Activated CD4-positive, CD25-positive, alpha-beta regulatory T cell treated with anti-CD3 and anti-CD28 coated beads, Interleukin-2, amount 50 U/mL, for 24 hours (primary cell): ENCODE measurements around the gene PRSS23.
"Not testable (repeated sequence)": the region's sequence is repeated elsewhere in the genome, so short reads cannot be mapped to it uniquely, and the experiment has no call there.

Source experiments
- ATAC-seq, 2 donors: fragments of 150-1000 bp; cut with Tn5 transposase; one replicate each; pipeline ENCODE4 v1.10.0; 2021; ENCODE audit warnings: mild to moderate bottlenecking in 1 of 2, moderate library complexity in 1 of 2

Gene PRSS23

GRCh38 chr11:86800076-86800959 lies at the start of gene PRSS23:
Gene PRSS23, plus strand, starts transcription at chr11:86800542. Its CDS starts 7,102 bp downstream, at chr11:86807644.
- ATAC-seq: peak; percentile 33 to 37

- ATAC-seq: no peak
Measured at GRCh38 chr11:86753459-86753858, 46.9 kb upstream of the PRSS23 start.

GRCh38 chr11:86755146-86755545 lies 45.2 kb upstream of the PRSS23 start:
- no peak for ATAC-seq

GRCh38 chr11:86758171-86758570 lies 42.2 kb upstream of the PRSS23 start:
- ATAC-seq: no peak

- ATAC-seq: no peak
Measured at GRCh38 chr11:86760577-86760976, 39.8 kb upstream of the PRSS23 start.

GRCh38 chr11:86761978-86762377 lies 38.4 kb upstream of the PRSS23 start:
- no peak for ATAC-seq

- no peak for ATAC-seq
Measured at GRCh38 chr11:86765203-86765602, 35.1 kb upstream of the PRSS23 start.

- ATAC-seq: no peak
Measured at GRCh38 chr11:86765878-86766277, 34.5 kb upstream of the PRSS23 start.

GRCh38 chr11:86769219-86769618 lies 31.1 kb upstream of the PRSS23 start:
- ATAC-seq: no peak

- ATAC-seq: not testable (repeated sequence)
Measured at GRCh38 chr11:86770473-86771027, 29.8 kb upstream of the PRSS23 start.

GRCh38 chr11:86772999-86773398 lies 27.3 kb upstream of the PRSS23 start:
- no peak for ATAC-seq

GRCh38 chr11:86773513-86774252 lies 26.7 kb upstream of the PRSS23 start:
- ATAC-seq: no peak

GRCh38 chr11:86774417-86774816 lies 25.9 kb upstream of the PRSS23 start:
- no peak for ATAC-seq

GRCh38 chr11:86775361-86775760 lies 25.0 kb upstream of the PRSS23 start:
- no peak for ATAC-seq

GRCh38 chr11:86781546-86781945 lies 18.8 kb upstream of the PRSS23 start:
- ATAC-seq: no peak

GRCh38 chr11:86782742-86783141 lies 17.6 kb upstream of the PRSS23 start:
- ATAC-seq: no peak

- no peak for ATAC-seq
Measured at GRCh38 chr11:86783661-86784060, 16.7 kb upstream of the PRSS23 start.

GRCh38 chr11:86784241-86784681 lies 16.1 kb upstream of the PRSS23 start:
- no peak for ATAC-seq

GRCh38 chr11:86785576-86785975 lies 14.8 kb upstream of the PRSS23 start:
- ATAC-seq: no peak

- no peak for ATAC-seq
Measured at GRCh38 chr11:86787018-86787536, 13.3 kb upstream of the PRSS23 start.

- ATAC-seq: no peak
Measured at GRCh38 chr11:86787656-86788055, 12.7 kb upstream of the PRSS23 start.

GRCh38 chr11:86790195-86790725 lies 10.1 kb upstream of the PRSS23 start:
- no peak for ATAC-seq
